AG04450 (cell line): Measurements from ENCODE around the gene HAUS3. TPM values are rescaled to one million over a fixed set of nuclear protein-coding genes. Genes with fewer than 3 reads are reported as not detected.

Experiments
- CTCF ChIA-PET: fragments of 300-600, 350-600 bp; formaldehyde crosslinking; extraction: SDS; loops from one replicate; lab custom pipeline; 2022; ENCODE audit warnings: antibody characterized with exemption, inconsistent platforms; lab: Charles Lee
- POLR2A ChIA-PET: fragments of 350-600 bp; formaldehyde crosslinking; extraction: SDS; loops from one replicate; lab custom pipeline; 2021; ENCODE audit warnings: antibody characterized with exemption, inconsistent platforms; lab: Yijun Ruan, JAX
- DNase-seq: peaks from one replicate; pipeline ENCODE4 v3.0.0-alpha.2; 2011; ENCODE audit warnings: low read depth, low spot score
- H3K27ac ChIP-seq: one replicate; pipeline ENCODE4 v1.5.1; 2012; ENCODE audit warnings: low read depth, low read length, control low read depth
- H3K27me3 ChIP-seq: one replicate; pipeline ENCODE4 v1.6.0; 2012; ENCODE audit warnings: low read length; ENCODE audit not compliant: control insufficient read depth, insufficient read depth
- H3K4me3 ChIP-seq: 2 replicates; pipeline ENCODE4 v1.5.1; 2011; ENCODE audit warnings: mild to moderate bottlenecking, low read depth, low read length, control low read depth
- H3K9me3 ChIP-seq: 2 replicates; pipeline ENCODE4 v1.5.1; 2012; ENCODE audit warnings: low read length; ENCODE audit not compliant: control insufficient read depth, insufficient read depth
- CTCF ChIP-seq: IDR thresholded peaks from 2 replicates; pipeline ENCODE4 v1.5.1; 2011; ENCODE audit warnings: low read depth, low read length, control low read depth, inconsistent platforms
- polyA plus RNA-seq: library from polyadenylated mRNA; depleted of rRNA; stranded (reverse); fragments of >200 nt; gene quantifications from 2 replicates; pipeline ENCODE4 v1.2.3, GENCODE V29; 2011

The HAUS3 gene
- polyA plus RNA-seq, 1 experiment = 6.0 TPM

GRCh38 chr4:2251073-2251794 is 9.3 kb upstream of the HAUS3 start:
- DNase-seq = no peak
- Histone ChIP-seq H3K9me3 (no peaks in the 10 kb centered on the region), H3K27me3 (no peaks in the 10 kb centered on the region), H3K27ac (no peak overlapping the region), H3K4me3 (no peak overlapping the region)
- ChIA-PET POLR2A (interaction anchor here (0.5 to 2.8 kb wide), 2 partner anchors 11 to 477 kb away, joined by 4 to 8 read pairs; partner anchors contain the start of gene MXD4), CTCF (no interaction called here)
- no peak for TF ChIP-seq CTCF

- TF ChIP-seq CTCF = no peak
- Histone ChIP-seq H3K27ac (no peak overlapping the region), H3K9me3 (no peaks in the 10 kb centered on the region), H3K4me3 (no peak overlapping the region), H3K27me3 (no peaks in the 10 kb centered on the region)
- DNase-seq = no peak
- CTCF ChIA-PET = no interaction called here
- POLR2A ChIA-PET = interaction anchor here (0.5 to 2.8 kb wide), 3 partner anchors 8 to 478 kb away, joined by 3 to 8 read pairs (median 4); partner anchors contain the start of genes HAUS3, MXD4 and POLN
Measured at GRCh38 chr4:2250357-2251072, 8.6 kb upstream of the HAUS3 start.

- Histone ChIP-seq H3K27ac (no peak overlapping the region), H3K27me3 (no peaks in the 10 kb centered on the region), H3K9me3 (no peaks in the 10 kb centered on the region), H3K4me3 (no peak overlapping the region)
- no peak for TF ChIP-seq CTCF
- DNase-seq = no peak
- POLR2A ChIA-PET = interaction anchor here (0.8 kb wide), 1 partner anchor 8 kb away, joined by 3 read pairs; the partner anchor contains the start of genes HAUS3 and POLN
- CTCF ChIA-PET = no interaction called here
Measured at GRCh38 chr4:2249526-2250356, 7.8 kb upstream of the HAUS3 start.

GRCh38 chr4:2248821-2249261 is 6.9 kb upstream of the HAUS3 start:
- POLR2A ChIA-PET = interaction anchor here (1.1 kb wide), 1 partner anchor 13 kb away, joined by 4 read pairs; no protein-coding TSS in a partner anchor
- no peak for TF ChIP-seq CTCF
- H3K4me3 ChIP-seq = no peak overlapping the region
- H3K27ac ChIP-seq = no peak overlapping the region
- no peaks in the 10 kb centered on the region for H3K9me3 ChIP-seq
- CTCF ChIA-PET = no interaction called here
- DNase-seq = no peak
- no peaks in the 10 kb centered on the region for H3K27me3 ChIP-seq
